Measurements from ENCODE around the gene WDR46.

The WDR46 gene

GRCh38 chr6:33313105-33313708 lies 24.2 kb upstream of the WDR46 start (continued):
- TF ChIP-seq ZNF843 (tag by site-specific recombination; IDR thresholded peaks at IDR 0.05), result no peak; the same call in 1 of the 2 replicates
- no peak for TF ChIP-seq ZNF157 (tag by site-specific recombination; IDR thresholded peaks at IDR 0.05)
- 0 out of 2 replicates have a peak, but pooled peaks have one; percentile 34 for TF ChIP-seq ZEB2 (tag by site-specific recombination; IDR thresholded peaks at IDR 0.05)
- no peak for TF ChIP-seq ZNF274 (IDR thresholded peaks at IDR 0.05; ENCODE audit: low read length)
- no peak for TF ChIP-seq ZNF274 (tag by site-specific recombination; IDR thresholded peaks at IDR 0.05; ENCODE audit: borderline replicate concordance)
- no peak for TF ChIP-seq ZBTB17 (tag by site-specific recombination; IDR thresholded peaks at IDR 0.05)
- TF ChIP-seq GLIS1 (tag by site-specific recombination; IDR thresholded peaks at IDR 0.05), result peak; percentile 69; the same call in 1 of the 2 replicates
- TF ChIP-seq ZFP37 (tag by site-specific recombination; IDR thresholded peaks at IDR 0.05), result peak; percentile 60; the same call in 1 of the 2 replicates
- no peak for TF ChIP-seq ZNF18 (tag by site-specific recombination; IDR thresholded peaks at IDR 0.05)
- TF ChIP-seq KLF17 (tag by site-specific recombination; IDR thresholded peaks at IDR 0.05), result peak; percentile 35; the same call in 1 of the 2 replicates
- TF ChIP-seq ZBTB10 (tag by site-specific recombination; IDR thresholded peaks at IDR 0.05), result no peak
- TF ChIP-seq HOXD13 (CRISPR knock-in tag; IDR thresholded peaks at IDR 0.05; ENCODE audit: borderline replicate concordance), result no peak; the same call in 1 of the 2 replicates
- TF ChIP-seq ZNF629 (tag by site-specific recombination; IDR thresholded peaks at IDR 0.05), result no peak
- TF ChIP-seq ZNF266 (tag by site-specific recombination; IDR thresholded peaks at IDR 0.05; ENCODE audit: low read depth), result no peak
- peak; percentile 47; the same call in 1 of the 2 replicates for TF ChIP-seq ZBTB11 (tag by site-specific recombination; conservative IDR thresholded peaks at IDR 0.05; ENCODE audit: low read depth)
- peak; percentile 81 for TF ChIP-seq EGR2 (tag by site-specific recombination; IDR thresholded peaks at IDR 0.05; ENCODE audit: low read depth)
- peak; percentile 37; the same call in 1 of the 2 replicates for TF ChIP-seq ZBTB8A (tag by site-specific recombination; IDR thresholded peaks at IDR 0.05)
- no peak for TF ChIP-seq INSM2 (tag by site-specific recombination; IDR thresholded peaks at IDR 0.05)
- TF ChIP-seq GLI2 (tag by site-specific recombination; IDR thresholded peaks at IDR 0.05; ENCODE audit: borderline replicate concordance, low read depth), result no peak
- TF ChIP-seq ZNF362 (tag by site-specific recombination; IDR thresholded peaks at IDR 0.05), result no peak
- peak; percentile 76 for TF ChIP-seq ZFHX2 (tag by site-specific recombination; conservative IDR thresholded peaks at IDR 0.05)
- TF ChIP-seq RBAK (tag by site-specific recombination; IDR thresholded peaks at IDR 0.05), result 0 out of 2 replicates have a peak, but pooled peaks have one; percentile 25
- no peak for TF ChIP-seq ZBTB20 (tag by site-specific recombination; IDR thresholded peaks at IDR 0.05)
- peak; percentile 22; the same call in 1 of the 2 replicates for TF ChIP-seq IKZF3 (tag by site-specific recombination; IDR thresholded peaks at IDR 0.05)
- TF ChIP-seq ZNF211 (tag by site-specific recombination; IDR thresholded peaks at IDR 0.05; ENCODE audit: low read depth), result no peak
- no peak for TF ChIP-seq ZNF670 (tag by site-specific recombination; IDR thresholded peaks at IDR 0.05; ENCODE audit: low read depth)
- no peak for TF ChIP-seq HOXC10 (CRISPR knock-in tag; IDR thresholded peaks at IDR 0.05)
- TF ChIP-seq ZNF600 (tag by site-specific recombination; IDR thresholded peaks at IDR 0.05), result no peak
- no peak for TF ChIP-seq ZNF221 (tag by site-specific recombination; IDR thresholded peaks at IDR 0.05; ENCODE audit: borderline replicate concordance)

Measured in HEK293 (cell line).